HCT116 (cell line): Measurements from ENCODE around the gene SUPT3H. TPM values are rescaled to one million over a fixed set of nuclear protein-coding genes. Genes with fewer than 3 reads are reported as not detected.

Experiments used
- ATAC-seq: fragments of 200-7000 bp; cut with Tn5 transposase; 2 replicates; pipeline ENCODE4 v1.9.1; 2020; ENCODE audit warnings: mild to moderate bottlenecking, moderate library complexity
- BruUV-seq: library from RNA; stranded (reverse); fragments of 400-500 nt; replicated peaks from 2 replicates; lab custom pipeline; 2021; lab: Mats Ljungman, UMichigan
- CTCF ChIA-PET: fragments of 300-600 bp; sonication (Branson Sonifier 250); formaldehyde crosslinking; loops from one replicate; lab custom pipeline; 2021; ENCODE audit warnings: antibody characterized with exemption; lab: Charles Lee
- POLR2A ChIA-PET: fragments of 300-600, 350-600 bp; sonication (Branson Sonifier 250); formaldehyde crosslinking; loops from one replicate; lab custom pipeline; 2021; ENCODE audit warnings: antibody characterized with exemption; lab: Charles Lee
- RAD21 ChIA-PET, 2 experiments: fragments of 300-600 bp; sonication (Branson Sonifier 250); formaldehyde crosslinking; loops; one replicate each; lab custom pipeline; 2023; ENCODE audit warnings: low total read pairs in 2 of 2; ENCODE audit not compliant: uncharacterized antibody in 2 of 2, unreplicated experiment in 2 of 2, low non-redundant PET in 1 of 2; lab: Charles Lee
- DNase-seq: peaks from one replicate; pipeline ENCODE4 v3.0.0-alpha.2; 2010; ENCODE audit warnings: low read depth, low spot score
- H2AFZ ChIP-seq: fragments of 200-600 bp; shearing (Covaris generic), sonication (generic); 2 replicates; pipeline ENCODE4 v1.6.1; 2017; ENCODE audit warnings: low read depth, mixed run types, mixed read lengths, antibody characterized with exemption, low read length; ENCODE audit not compliant: poor library complexity, severe bottlenecking
- H3K27ac ChIP-seq: 2 replicates; pipeline ENCODE4 v1.5.1; 2012; ENCODE audit warnings: low read depth, low read length
- H3K27me3 ChIP-seq: fragments of 200-600 bp; sonication (generic); 2 replicates; pipeline ENCODE4 v1.6.1; 2016; ENCODE audit warnings: mixed run types, low read length, mixed read lengths; ENCODE audit not compliant: insufficient read depth
- H3K36me3 ChIP-seq, 2 experiments: fragments of 200-500 bp in 1 of 2; fragments of 200-600 bp in 1 of 2; sonication (Bioruptor generic) in 1 of 2; sonication (generic) in 1 of 2; 2 replicates each; pipeline versions ENCODE4 v1.5.1 to v1.6.1; 2014 to 2016; ENCODE audit warnings: low read length in 2 of 2, inconsistent platforms in 1 of 2, mixed read lengths in 1 of 2, mixed run types in 1 of 2; ENCODE audit not compliant: insufficient read depth in 2 of 2, control insufficient read depth in 1 of 2
- H3K4me1 ChIP-seq, 2 experiments: fragments of 200-600 bp in 1 of 2; sonication (generic) in 1 of 2; 2 replicates each; pipeline versions ENCODE4 v1.5.1 to v1.6.1; 2012 to 2017; ENCODE audit warnings: low read length in 2 of 2, inconsistent platforms in 1 of 2, mild to moderate bottlenecking in 1 of 2, mixed read lengths in 1 of 2, mixed run types in 1 of 2, moderate library complexity in 1 of 2; ENCODE audit not compliant: insufficient read depth in 2 of 2, control insufficient read depth in 1 of 2
- H3K4me2 ChIP-seq: fragments of 200-600 bp; sonication (generic); 2 replicates; pipeline ENCODE4 v1.6.1; 2017; ENCODE audit warnings: mixed run types, low read length, mixed read lengths
- H3K4me3 ChIP-seq, 2 experiments: fragments of 200-600 bp in 1 of 2; sonication (generic) in 1 of 2; replicated peaks in 1 of 2; 2 replicates each; pipeline ENCODE4 v1.5.1; 2011 to 2016; ENCODE audit warnings: low read length in 2 of 2, control low read depth in 1 of 2, low read depth in 1 of 2, mild to moderate bottlenecking in 1 of 2, mixed read lengths in 1 of 2, mixed run types in 1 of 2
- H3K79me2 ChIP-seq: fragments of 200-600 bp; sonication (generic); 2 replicates; pipeline ENCODE4 v1.6.1; 2017; ENCODE audit warnings: mild to moderate bottlenecking, mixed run types, low read length, moderate library complexity, mixed read lengths; ENCODE audit not compliant: insufficient read depth
- H3K9ac ChIP-seq: fragments of 200-600 bp; sonication (generic); 2 replicates; pipeline ENCODE4 v1.6.1; 2016; ENCODE audit warnings: low read length, mixed read lengths
- H3K9me2 ChIP-seq: fragments of 200-600 bp; sonication (generic), shearing (Covaris generic); 2 replicates; pipeline ENCODE4 v1.6.1; 2017; ENCODE audit warnings: mixed run types, mild to moderate bottlenecking, moderate library complexity; ENCODE audit not compliant: insufficient read depth
- H3K9me3 ChIP-seq, 2 experiments: fragments of 200-500 bp in 1 of 2; fragments of 200-600 bp in 1 of 2; sonication (Bioruptor generic) in 1 of 2; sonication (generic) in 1 of 2; 2 replicates each; pipeline ENCODE4 v1.6.1; 2014 to 2017; ENCODE audit warnings: low read length in 2 of 2, mixed read lengths in 2 of 2, inconsistent platforms in 1 of 2, low read depth in 1 of 2, mild to moderate bottlenecking in 1 of 2, mixed run types in 1 of 2, moderate library complexity in 1 of 2; ENCODE audit not compliant: control insufficient read depth in 1 of 2, insufficient read depth in 1 of 2
- H4K20me1 ChIP-seq: fragments of 200-600 bp; sonication (generic), shearing (Covaris generic); 2 replicates; pipeline ENCODE4 v1.6.1; 2017; ENCODE audit warnings: mixed run types, mild to moderate bottlenecking, moderate library complexity; ENCODE audit not compliant: insufficient read depth
- ATF3 ChIP-seq: IDR thresholded peaks from 2 replicates; pipeline ENCODE4 v1.6.1; 2012
- CBX3 ChIP-seq: IDR thresholded peaks from 2 replicates; pipeline ENCODE4 v1.6.1; 2012; ENCODE audit warnings: low read depth
- CTCF ChIP-seq, 3 experiments: fragments of 200-600 bp in 1 of 3; sonication (generic) in 1 of 3; IDR thresholded peaks in 2 of 3; conservative IDR thresholded peaks in 1 of 3; 2 replicates each; pipeline ENCODE4 v1.5.1; 2012 to 2017; ENCODE audit warnings: low read depth in 2 of 3, low read length in 2 of 3, antibody characterized with exemption in 1 of 3, borderline replicate concordance in 1 of 3, control low read depth in 1 of 3, mild to moderate bottlenecking in 1 of 3, mixed read lengths in 1 of 3, mixed run types in 1 of 3, moderate library complexity in 1 of 3; ENCODE audit not compliant: insufficient read depth in 1 of 3
- EGR1 ChIP-seq: IDR thresholded peaks from 2 replicates; pipeline ENCODE4 v1.6.1; 2012; ENCODE audit warnings: low read depth
- ELF1 ChIP-seq: IDR thresholded peaks from 2 replicates; pipeline ENCODE4 v1.6.1; 2012; ENCODE audit warnings: low read depth, borderline replicate concordance
- EZH2 ChIP-seq: fragments of 200-600 bp; sonication (generic); IDR thresholded peaks from 2 replicates; pipeline ENCODE4 v1.6.1; 2017; ENCODE audit warnings: antibody characterized with exemption, mixed run types
- EZH2phosphoT487 ChIP-seq: fragments of 200-600 bp; IDR thresholded peaks from 2 replicates; pipeline ENCODE4 v1.6.1; 2018; ENCODE audit warnings: antibody characterized with exemption, borderline replicate concordance
- FOSL1 ChIP-seq: IDR thresholded peaks from 2 replicates; pipeline ENCODE4 v1.6.1; 2012; ENCODE audit warnings: low read depth
- JUND ChIP-seq: IDR thresholded peaks from 2 replicates; pipeline ENCODE4 v1.6.1; 2012
- MAX ChIP-seq: IDR thresholded peaks from 2 replicates; pipeline ENCODE4 v1.6.1; 2012
- RAD21 ChIP-seq: IDR thresholded peaks from 2 replicates; pipeline ENCODE4 v1.6.1; 2012; ENCODE audit warnings: low read depth, mild to moderate bottlenecking
- REST ChIP-seq: IDR thresholded peaks from 2 replicates; pipeline ENCODE4 v1.6.1; 2012; ENCODE audit warnings: low read depth
- SP1 ChIP-seq: IDR thresholded peaks from 2 replicates; pipeline ENCODE4 v1.6.1; 2012; ENCODE audit warnings: low read depth
- SRF ChIP-seq: IDR thresholded peaks from 2 replicates; pipeline ENCODE4 v1.6.1; 2012; ENCODE audit warnings: low read depth
- TCF7L2 ChIP-seq: IDR thresholded peaks from 2 replicates; pipeline ENCODE4 v1.7.0; 2011; ENCODE audit warnings: borderline replicate concordance, inconsistent platforms; ENCODE audit not compliant: insufficient read depth, insufficient read length; ENCODE audit errors: extremely low read depth
- YY1 ChIP-seq: IDR thresholded peaks from 2 replicates; pipeline ENCODE4 v1.6.1; 2011; ENCODE audit warnings: low read length, low read depth, moderate library complexity, mild to moderate bottlenecking; ENCODE audit not compliant: insufficient replicate concordance; ENCODE audit errors: extremely low read depth
- ZFX ChIP-seq: fragments of 450-650 bp; IDR thresholded peaks from 2 replicates; pipeline ENCODE4 v1.6.1; 2017
- ZNF274 ChIP-seq: fragments of 200-500 bp; sonication (Bioruptor generic); IDR thresholded peaks from 2 replicates; pipeline ENCODE4 v1.6.1; 2014; ENCODE audit warnings: mild to moderate bottlenecking, low read depth, low read length, inconsistent platforms
- intact Hi-C: fragments of 100-400 bp; cut with micrococcal nuclease; formaldehyde crosslinking; loops from 2 replicates; pipeline ENCODE4 v1.10.0; 2022
- total RNA-seq: library from RNA; stranded (reverse); gene quantifications from one replicate; pipeline ENCODE4 v1.2.1, GENCODE V29; 2021; ENCODE audit not compliant: unreplicated experiment

The SUPT3H gene
- total RNA-seq, 1 experiment from 2014 or later, result 7.4 TPM

- Histone ChIP-seq H2AFZ (no peak overlapping the region), H3K36me3 (no peaks in the 10 kb centered on the region), H3K9ac (no peak overlapping the region), H3K4me3 (no peak overlapping the region), H4K20me1 (no peaks in the 10 kb centered on the region), H3K27me3 (peaks cover 18% of the 10 kb centered on the region), H3K27ac (no peak overlapping the region), H3K79me2 (no peaks in the 10 kb centered on the region), H3K4me1 (peaks cover 8 to 33% of the 10 kb centered on the region in 2 experiments), H3K9me3 (no peaks in the 10 kb centered on the region), H3K9me2 (no peaks in the 10 kb centered on the region), H3K4me2 (no peak overlapping the region)
- CTCF ChIA-PET, result no interaction called here
- DNase-seq, result no peak
- ATAC-seq, result no peak
- TF ChIP-seq EZH2phosphoT487, result no peak
- TF ChIP-seq FOSL1, result no peak
- TF ChIP-seq ATF3, result no peak
- no peak for TF ChIP-seq ZNF274
- TF ChIP-seq SRF, result no peak
- no peak for TF ChIP-seq SP1
- no peak for TF ChIP-seq CBX3
- no peak for TF ChIP-seq JUND
- no peak for TF ChIP-seq RAD21
- no peak for TF ChIP-seq ZFX
- no peak for TF ChIP-seq EZH2
- no peak for TF ChIP-seq TCF7L2
- TF ChIP-seq YY1, result no peak
- no peak for TF ChIP-seq CTCF (IDR thresholded peaks at IDR 0.05 in 2 of 3, conservative IDR thresholded peaks at IDR 0.05 in 1 of 3; ENCODE audit: borderline replicate concordance in 1 of 3, insufficient read depth in 1 of 3, low read depth in 2 of 3, low read length in 2 of 3)
- no peak for TF ChIP-seq EGR1
- TF ChIP-seq REST, result no peak
- TF ChIP-seq MAX, result no peak
- no peak for TF ChIP-seq ELF1
- intact Hi-C loops, result loop anchor here (5.0 kb wide), 1 partner anchor 329 kb away; no protein-coding TSS in a partner anchor
- no TSS peak for BruUV-seq
- POLR2A ChIA-PET, result no interaction called here
- RAD21 ChIA-PET, result no interaction called here
These were observed 39.0 kb upstream of the SUPT3H start for GRCh38 chr6:45416700-45417099.
